GM19463 (cell line): ENCODE data around the gene FN3K.

ENCODE experiments used
- ATAC-seq: cut with Tn5 transposase; IDR thresholded peaks from one replicate; pipeline ENCODE4 v1.9.1; 2021; ENCODE audit warnings: mild to moderate bottlenecking, moderate library complexity; ENCODE audit not compliant: unreplicated experiment

Gene FN3K

GRCh38 chr17:82703036-82703745, 32.2 kb upstream of the FN3K start:
- no peak for ATAC-seq

- ATAC-seq: no peak
These were observed 31.2 kb upstream of the FN3K start for GRCh38 chr17:82703935-82704865.

GRCh38 chr17:82704886-82705285, 30.5 kb upstream of the FN3K start:
- no peak for ATAC-seq

- ATAC-seq: no peak
These were observed 29.7 kb upstream of the FN3K start for GRCh38 chr17:82705756-82706155.

- no peak for ATAC-seq
These were observed 26.3 kb upstream of the FN3K start for GRCh38 chr17:82709024-82709675.

GRCh38 chr17:82709676-82710498, 25.5 kb upstream of the FN3K start:
- ATAC-seq: no peak

- no peak for ATAC-seq
These were observed 24.7 kb upstream of the FN3K start for GRCh38 chr17:82710499-82711232.

GRCh38 chr17:82713071-82713723, 22.2 kb upstream of the FN3K start:
- ATAC-seq: no peak

- ATAC-seq: peak; percentile 77
These were observed 19.0 kb upstream of the FN3K start, which contains the start of gene FN3KRP for GRCh38 chr17:82716203-82717010. Gene FN3KRP, plus strand, starts transcription at chr17:82716706. Its CDS starts 50 bp downstream, at chr17:82716756.

GRCh38 chr17:82718986-82719685, 16.3 kb upstream of the FN3K start:
- no peak for ATAC-seq

- no peak for ATAC-seq
These were observed 15.2 kb upstream of the FN3K start for GRCh38 chr17:82720204-82720603.

- no peak for ATAC-seq
These were observed 12.9 kb upstream of the FN3K start for GRCh38 chr17:82722341-82723013.

- ATAC-seq: no peak
These were observed 12.1 kb upstream of the FN3K start for GRCh38 chr17:82723169-82723807.

GRCh38 chr17:82726427-82726826, 9.0 kb upstream of the FN3K start:
- no peak for ATAC-seq

- no peak for ATAC-seq
These were observed 5.7 kb upstream of the FN3K start for GRCh38 chr17:82729479-82730260.

- ATAC-seq: no peak
These were observed 3.2 kb upstream of the FN3K start for GRCh38 chr17:82732118-82732743.
